H9 (cell line): ENCODE measurements around the gene DCTPP1. TPM values are rescaled to one million over a fixed set of nuclear protein-coding genes. Genes with fewer than 3 reads are reported as not detected.

Source experiments
- DNase-seq: peaks from one replicate; pipeline ENCODE4 v3.0.0-alpha.2; 2017
- H2AFZ ChIP-seq: one replicate; pipeline ENCODE4 v1.6.1; 2013; ENCODE audit warnings: mild to moderate bottlenecking, low read length, control low read depth, moderate library complexity
- H2AK5ac ChIP-seq: 2 replicates; pipeline ENCODE4 v1.6.1; 2013; ENCODE audit warnings: low read length, control low read depth, mixed read lengths; ENCODE audit not compliant: insufficient read length
- H2BK120ac ChIP-seq: one replicate; pipeline ENCODE4 v1.6.1; 2013; ENCODE audit warnings: low read depth, mild to moderate bottlenecking, low read length, control low read depth, inconsistent platforms; ENCODE audit not compliant: poor library complexity, severe bottlenecking
- H2BK12ac ChIP-seq: 2 replicates; pipeline ENCODE4 v1.6.1; 2013; ENCODE audit warnings: low read length, control low read depth, mixed read lengths, low read depth; ENCODE audit not compliant: insufficient read length
- H2BK15ac ChIP-seq: 2 replicates; pipeline ENCODE4 v1.6.1; 2013; ENCODE audit warnings: low read depth, low read length, control low read depth
- H2BK20ac ChIP-seq: one replicate; pipeline ENCODE4 v1.6.1; 2013; ENCODE audit warnings: low read depth, mild to moderate bottlenecking, low read length, control low read depth, inconsistent platforms; ENCODE audit not compliant: poor library complexity, severe bottlenecking
- H2BK5ac ChIP-seq: 2 replicates; pipeline ENCODE4 v1.6.1; 2013; ENCODE audit warnings: low read length, control low read depth, mixed read lengths; ENCODE audit not compliant: insufficient read length
- H3K14ac ChIP-seq: 2 replicates; pipeline ENCODE4 v1.6.1; 2013; ENCODE audit warnings: low read length, control low read depth; ENCODE audit not compliant: insufficient read depth
- H3K18ac ChIP-seq: 2 replicates; pipeline ENCODE4 v1.6.1; 2013; ENCODE audit warnings: low read depth, mild to moderate bottlenecking, mixed read lengths, low read length, control low read depth; ENCODE audit not compliant: insufficient read length
- H3K23ac ChIP-seq: 2 replicates; pipeline ENCODE4 v1.6.1; 2013; ENCODE audit warnings: low read length, control low read depth, mixed read lengths, low read depth; ENCODE audit not compliant: insufficient read length
- H3K23me2 ChIP-seq: 2 replicates; pipeline ENCODE4 v1.6.1; 2013; ENCODE audit warnings: low read depth, mild to moderate bottlenecking, mixed read lengths, low read length, control low read depth; ENCODE audit not compliant: insufficient read length, poor library complexity, severe bottlenecking
- H3K27ac ChIP-seq: 2 replicates; pipeline ENCODE4 v1.5.1; 2013; ENCODE audit warnings: low read length, control low read depth, mixed read lengths, low read depth; ENCODE audit not compliant: insufficient read length
- H3K27me3 ChIP-seq: 2 replicates; pipeline ENCODE4 v1.6.1; 2013; ENCODE audit warnings: low read length, control low read depth, inconsistent platforms; ENCODE audit not compliant: insufficient read depth
- H3K4ac ChIP-seq: 2 replicates; pipeline ENCODE4 v1.6.1; 2013; ENCODE audit warnings: low read depth, mild to moderate bottlenecking, control low read depth, inconsistent platforms, low read length, moderate library complexity
- H3K4me1 ChIP-seq: 2 replicates; pipeline ENCODE4 v1.6.1; 2013; ENCODE audit warnings: low read length, control low read depth, inconsistent platforms; ENCODE audit not compliant: insufficient read depth
- H3K4me2 ChIP-seq: 2 replicates; pipeline ENCODE4 v1.6.1; 2013; ENCODE audit warnings: low read length, control low read depth, mixed read lengths; ENCODE audit not compliant: insufficient read length, insufficient read depth
- H3K56ac ChIP-seq: 2 replicates; pipeline ENCODE4 v1.6.1; 2013; ENCODE audit warnings: low read depth, mild to moderate bottlenecking, mixed read lengths, low read length, control low read depth; ENCODE audit not compliant: insufficient read length
- H3K79me1 ChIP-seq: 2 replicates; pipeline ENCODE4 v1.6.1; 2013; ENCODE audit warnings: low read depth, mild to moderate bottlenecking, moderate library complexity, low read length, control low read depth, inconsistent platforms; ENCODE audit not compliant: insufficient read depth, poor library complexity, severe bottlenecking
- H3K79me2 ChIP-seq: 2 replicates; pipeline ENCODE4 v1.6.1; 2013; ENCODE audit warnings: low read length, control low read depth, inconsistent platforms; ENCODE audit not compliant: insufficient read depth
- H3K9ac ChIP-seq: 2 replicates; pipeline ENCODE4 v1.6.1; 2013; ENCODE audit warnings: low read length, control low read depth, mixed read lengths; ENCODE audit not compliant: insufficient read length; ENCODE audit errors: extremely low read depth
- H3K9me3 ChIP-seq: one replicate; pipeline ENCODE4 v1.6.1; 2013; ENCODE audit warnings: low read depth, low read length, inconsistent platforms; ENCODE audit not compliant: control insufficient read depth
- H3T11ph ChIP-seq: one replicate; pipeline ENCODE4 v1.6.1; 2013; ENCODE audit warnings: mild to moderate bottlenecking, low read length, control low read depth, inconsistent platforms
- H4K20me1 ChIP-seq: one replicate; pipeline ENCODE4 v1.6.1; 2013; ENCODE audit not compliant: control insufficient read depth, insufficient read length, insufficient read depth
- H4K5ac ChIP-seq: 2 replicates; pipeline ENCODE4 v1.6.1; 2013; ENCODE audit warnings: low read depth, mild to moderate bottlenecking, mixed read lengths, low read length, control low read depth; ENCODE audit not compliant: insufficient read length
- H4K8ac ChIP-seq: replicated peaks from 2 replicates; pipeline ENCODE4 v1.6.1; 2013; ENCODE audit warnings: low read length, control low read depth, mixed read lengths, low read depth; ENCODE audit not compliant: insufficient read length
- H4K91ac ChIP-seq: 2 replicates; pipeline ENCODE4 v1.6.1; 2013; ENCODE audit warnings: low read depth, mild to moderate bottlenecking, moderate library complexity, mixed read lengths, low read length, control low read depth; ENCODE audit not compliant: insufficient read length
- H3K27ac Mint-ChIP-seq, 3 experiments: 2 replicates in 2 of 3; 3 replicates in 1 of 3; pipeline ENCODE4 v1.8.0; 2020 to 2021; ENCODE audit warnings: mixed read lengths in 3 of 3, mild to moderate bottlenecking in 1 of 3, moderate library complexity in 1 of 3
- H3K27me3 Mint-ChIP-seq: 2 replicates; pipeline ENCODE4 v1.8.0; 2021; ENCODE audit warnings: low read depth, mild to moderate bottlenecking, moderate library complexity, mixed read lengths
- H3K36me3 Mint-ChIP-seq, 3 experiments: 2 replicates in 2 of 3; 3 replicates in 1 of 3; pipeline ENCODE4 v1.8.0; 2020 to 2021; ENCODE audit warnings: low read depth in 3 of 3, mixed read lengths in 3 of 3; ENCODE audit not compliant: insufficient read depth in 1 of 3
- H3K4me1 Mint-ChIP-seq, 2 experiments: 2 replicates each; pipeline ENCODE4 v1.8.0; 2020; ENCODE audit warnings: mixed read lengths in 2 of 2
- H3K4me3 Mint-ChIP-seq, 2 experiments: 2 replicates in 1 of 2; 3 replicates in 1 of 2; pipeline ENCODE4 v1.8.0; 2020 to 2021; ENCODE audit warnings: mild to moderate bottlenecking in 2 of 2, mixed read lengths in 2 of 2, moderate library complexity in 1 of 2
- H3K9me3 Mint-ChIP-seq, 2 experiments: 2 replicates in 1 of 2; 3 replicates in 1 of 2; pipeline ENCODE4 v1.8.0; 2020; ENCODE audit warnings: mild to moderate bottlenecking in 2 of 2, mixed read lengths in 2 of 2, moderate library complexity in 1 of 2
- WGBS: extraction: QIAGEN DNeasy Blood & Tissue Kit; methylation state at CpG from one replicate; pipeline ENCODE4 v1.1.7; 2013; ENCODE audit warnings: missing lambda C conversion rate, low lambda C conversion rate, mixed read lengths; ENCODE audit not compliant: insufficient read length; ENCODE audit errors: extremely low coverage; 5-methylcytosine and 5-hydroxymethylcytosine counted together
- total RNA-seq: library from RNA; stranded (reverse); gene quantifications from 2 replicates; pipeline ENCODE4 v1.2.1, GENCODE V29; 2021
- TF ChIP-seq, protein P1 (sequence below): fragments of 200-600 bp; sonication (generic); conservative IDR thresholded peaks from 3 replicates; pipeline ENCODE4 v1.8.0; 2021; ENCODE audit warnings: antibody characterized with exemption, mild to moderate bottlenecking

The DCTPP1 gene
- total RNA-seq, 1 experiment from 2014 or later: 78.3 TPM

DNA sequence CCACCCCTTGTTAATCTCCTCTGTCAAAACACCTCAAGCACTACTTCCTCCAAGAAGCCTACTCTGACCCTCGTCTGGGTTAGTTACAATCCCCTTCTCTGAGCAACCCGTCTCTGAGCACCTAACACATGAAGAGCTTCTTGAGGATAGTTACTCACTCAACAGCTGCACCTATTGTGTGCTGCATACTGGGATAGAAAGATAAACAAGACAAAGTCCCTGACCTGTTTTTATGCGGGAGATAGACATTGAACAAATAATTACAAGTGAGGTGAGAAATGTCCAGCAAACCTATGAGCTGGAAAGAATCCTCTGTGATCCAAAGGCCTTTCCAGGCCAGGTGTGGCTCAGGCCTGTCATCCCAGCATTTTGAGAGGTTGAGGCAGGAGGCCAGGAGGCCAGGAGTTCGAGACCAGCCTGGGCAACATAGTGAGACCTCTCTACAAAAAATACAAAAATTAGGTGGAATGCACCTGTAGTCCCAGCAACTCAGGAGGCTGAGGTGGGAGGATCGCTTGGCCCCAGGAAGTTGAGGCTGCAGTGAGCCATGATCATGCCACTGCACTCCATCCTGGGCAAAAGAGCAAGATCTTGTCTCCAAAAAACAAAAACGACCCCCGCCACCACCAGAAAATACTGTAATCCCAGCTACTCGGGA lies 27.9 kb downstream of the DCTPP1 start:
- Histone ChIP-seq H3K14ac (no peak overlapping the region), H3K9ac (no peak overlapping the region), H3K23me2 (peaks cover 10% of the 10 kb centered on the region), H3K9me3 (no peaks in the 10 kb centered on the region), H2AFZ (no peak overlapping the region), H3K56ac (no peak overlapping the region), H3K79me1 (no peaks in the 10 kb centered on the region), H3K4ac (no peak overlapping the region), H3K79me2 (no peaks in the 10 kb centered on the region), H4K5ac (no peak overlapping the region), H4K91ac (no peak overlapping the region), H2BK20ac (no peak overlapping the region), H2BK5ac (no peak overlapping the region), H4K20me1 (no peaks in the 10 kb centered on the region), H3K4me1 (no peaks in the 10 kb centered on the region; the same call in 1 of the 2 replicates), H4K8ac (no peak overlapping the region), H3K27ac (no peak overlapping the region), H3K18ac (no peak overlapping the region), H2BK120ac (no peak overlapping the region), H2BK15ac (no peak overlapping the region), H3K23ac (no peak overlapping the region), H3T11ph (no peak overlapping the region), H2AK5ac (no peak overlapping the region), H3K4me2 (no peak overlapping the region), H3K27me3 (no peaks in the 10 kb centered on the region), H2BK12ac (no peak overlapping the region)
- DNase-seq: no peak
- H3K9me3 Mint-ChIP-seq: no peaks in the 10 kb centered on the region
- peak overlapping the region in 1 of 3 experiments; percentile 25; a peak in 3 of 7 replicates for H3K27ac Mint-ChIP-seq
- peaks cover 2% of the 10 kb centered on the region for H3K27me3 Mint-ChIP-seq
- H3K4me3 Mint-ChIP-seq: peak overlapping the region; percentile 4 to 67; a peak in 4 of 5 replicates
- TF ChIP-seq, protein P1, sequence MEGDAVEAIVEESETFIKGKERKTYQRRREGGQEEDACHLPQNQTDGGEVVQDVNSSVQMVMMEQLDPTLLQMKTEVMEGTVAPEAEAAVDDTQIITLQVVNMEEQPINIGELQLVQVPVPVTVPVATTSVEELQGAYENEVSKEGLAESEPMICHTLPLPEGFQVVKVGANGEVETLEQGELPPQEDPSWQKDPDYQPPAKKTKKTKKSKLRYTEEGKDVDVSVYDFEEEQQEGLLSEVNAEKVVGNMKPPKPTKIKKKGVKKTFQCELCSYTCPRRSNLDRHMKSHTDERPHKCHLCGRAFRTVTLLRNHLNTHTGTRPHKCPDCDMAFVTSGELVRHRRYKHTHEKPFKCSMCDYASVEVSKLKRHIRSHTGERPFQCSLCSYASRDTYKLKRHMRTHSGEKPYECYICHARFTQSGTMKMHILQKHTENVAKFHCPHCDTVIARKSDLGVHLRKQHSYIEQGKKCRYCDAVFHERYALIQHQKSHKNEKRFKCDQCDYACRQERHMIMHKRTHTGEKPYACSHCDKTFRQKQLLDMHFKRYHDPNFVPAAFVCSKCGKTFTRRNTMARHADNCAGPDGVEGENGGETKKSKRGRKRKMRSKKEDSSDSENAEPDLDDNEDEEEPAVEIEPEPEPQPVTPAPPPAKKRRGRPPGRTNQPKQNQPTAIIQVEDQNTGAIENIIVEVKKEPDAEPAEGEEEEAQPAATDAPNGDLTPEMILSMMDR: no peak
- H3K36me3 Mint-ChIP-seq: peaks cover 8 to 26% (median 18%) of the 10 kb centered on the region in 3 experiments; a peak in 6 of 7 replicates
- no CpG with 5 or more reads among the region's 8 CpGs for WGBS
- H3K4me1 Mint-ChIP-seq: peaks cover 27 to 28% of the 10 kb centered on the region in 2 experiments
